ENCODE results near the gene CTNNBIP1. TPM values are rescaled to one million over a fixed set of nuclear protein-coding genes. Genes with fewer than 3 reads are reported as not detected.

The CTNNBIP1 gene
- total and polyA plus RNA-seq, 4 donors: 6.7 to 10.6 (median 9.6) TPM

DNA sequence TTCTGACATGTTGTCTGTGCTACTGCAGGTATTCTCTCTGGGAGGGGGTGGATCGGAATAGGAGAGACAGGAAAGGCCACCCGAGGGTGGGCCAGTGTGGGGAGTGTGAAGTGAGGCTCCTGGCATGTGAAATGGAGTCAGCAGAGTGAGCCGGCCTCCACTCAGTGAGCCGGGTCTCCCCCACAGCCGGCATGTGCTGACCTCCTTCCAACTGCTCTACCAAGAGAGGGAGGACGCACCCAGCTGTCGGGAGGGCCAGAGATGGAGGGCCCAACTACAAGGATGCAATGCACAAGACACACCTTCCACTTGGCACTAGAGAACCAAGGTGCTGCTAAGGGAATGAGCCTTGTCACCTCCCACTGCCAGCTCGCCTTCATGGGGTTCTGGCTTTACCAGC lies 58.1 kb downstream of the CTNNBIP1 start:
- Histone ChIP-seq H3K4me1 (ENCODE audit: control insufficient read depth in 4 of 4, insufficient read depth in 4 of 4, low read length in 3 of 4) (no peaks in the 10 kb centered on the region), H3K27ac (ENCODE audit: low read depth in 1 of 2, low read length in 2 of 2) (no peak overlapping the region), H3K4me3 (ENCODE audit: low read depth in 1 of 3, low read length in 3 of 3) (no peak overlapping the region), H3K36me3 (ENCODE audit: control insufficient read depth in 4 of 4, insufficient read depth in 3 of 4, low read depth in 1 of 4, low read length in 3 of 4) (peaks cover 0 to 2% (median 0%) of the 10 kb centered on the region in 4 donors), H3K27me3 (ENCODE audit: control insufficient read depth in 4 of 4, insufficient read depth in 4 of 4, low read length in 3 of 4) (no peaks in the 10 kb centered on the region), H3K9me3 (ENCODE audit: control insufficient read depth in 4 of 4, low read length in 3 of 4) (no peaks in the 10 kb centered on the region), H3K9ac (ENCODE audit: low read depth in 1 of 2, low read length in 2 of 2) (no peak overlapping the region)
- 97% methylated on average over 8 of the region's 8 CpGs for WGBS
- TF ChIP-seq EGR1 (IDR thresholded peaks at IDR 0.05; ENCODE audit: low read depth in 2 of 2): no peak
- TF ChIP-seq NR2F2 (IDR thresholded peaks at IDR 0.05): no peak
- TF ChIP-seq SP1 (IDR thresholded peaks at IDR 0.05): no peak
- TF ChIP-seq, protein P1, sequence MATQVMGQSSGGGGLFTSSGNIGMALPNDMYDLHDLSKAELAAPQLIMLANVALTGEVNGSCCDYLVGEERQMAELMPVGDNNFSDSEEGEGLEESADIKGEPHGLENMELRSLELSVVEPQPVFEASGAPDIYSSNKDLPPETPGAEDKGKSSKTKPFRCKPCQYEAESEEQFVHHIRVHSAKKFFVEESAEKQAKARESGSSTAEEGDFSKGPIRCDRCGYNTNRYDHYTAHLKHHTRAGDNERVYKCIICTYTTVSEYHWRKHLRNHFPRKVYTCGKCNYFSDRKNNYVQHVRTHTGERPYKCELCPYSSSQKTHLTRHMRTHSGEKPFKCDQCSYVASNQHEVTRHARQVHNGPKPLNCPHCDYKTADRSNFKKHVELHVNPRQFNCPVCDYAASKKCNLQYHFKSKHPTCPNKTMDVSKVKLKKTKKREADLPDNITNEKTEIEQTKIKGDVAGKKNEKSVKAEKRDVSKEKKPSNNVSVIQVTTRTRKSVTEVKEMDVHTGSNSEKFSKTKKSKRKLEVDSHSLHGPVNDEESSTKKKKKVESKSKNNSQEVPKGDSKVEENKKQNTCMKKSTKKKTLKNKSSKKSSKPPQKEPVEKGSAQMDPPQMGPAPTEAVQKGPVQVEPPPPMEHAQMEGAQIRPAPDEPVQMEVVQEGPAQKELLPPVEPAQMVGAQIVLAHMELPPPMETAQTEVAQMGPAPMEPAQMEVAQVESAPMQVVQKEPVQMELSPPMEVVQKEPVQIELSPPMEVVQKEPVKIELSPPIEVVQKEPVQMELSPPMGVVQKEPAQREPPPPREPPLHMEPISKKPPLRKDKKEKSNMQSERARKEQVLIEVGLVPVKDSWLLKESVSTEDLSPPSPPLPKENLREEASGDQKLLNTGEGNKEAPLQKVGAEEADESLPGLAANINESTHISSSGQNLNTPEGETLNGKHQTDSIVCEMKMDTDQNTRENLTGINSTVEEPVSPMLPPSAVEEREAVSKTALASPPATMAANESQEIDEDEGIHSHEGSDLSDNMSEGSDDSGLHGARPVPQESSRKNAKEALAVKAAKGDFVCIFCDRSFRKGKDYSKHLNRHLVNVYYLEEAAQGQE (IDR thresholded peaks at IDR 0.05): no peak
- TF ChIP-seq HNF4A (conservative IDR thresholded peaks at IDR 0.05): no peak
- TF ChIP-seq FOXA1 (IDR thresholded peaks at IDR 0.05): no peak
- TF ChIP-seq GABPA (IDR thresholded peaks at IDR 0.05 in 1 of 2, conservative IDR thresholded peaks at IDR 0.05 in 1 of 2): no peak
- TF ChIP-seq, protein P2, sequence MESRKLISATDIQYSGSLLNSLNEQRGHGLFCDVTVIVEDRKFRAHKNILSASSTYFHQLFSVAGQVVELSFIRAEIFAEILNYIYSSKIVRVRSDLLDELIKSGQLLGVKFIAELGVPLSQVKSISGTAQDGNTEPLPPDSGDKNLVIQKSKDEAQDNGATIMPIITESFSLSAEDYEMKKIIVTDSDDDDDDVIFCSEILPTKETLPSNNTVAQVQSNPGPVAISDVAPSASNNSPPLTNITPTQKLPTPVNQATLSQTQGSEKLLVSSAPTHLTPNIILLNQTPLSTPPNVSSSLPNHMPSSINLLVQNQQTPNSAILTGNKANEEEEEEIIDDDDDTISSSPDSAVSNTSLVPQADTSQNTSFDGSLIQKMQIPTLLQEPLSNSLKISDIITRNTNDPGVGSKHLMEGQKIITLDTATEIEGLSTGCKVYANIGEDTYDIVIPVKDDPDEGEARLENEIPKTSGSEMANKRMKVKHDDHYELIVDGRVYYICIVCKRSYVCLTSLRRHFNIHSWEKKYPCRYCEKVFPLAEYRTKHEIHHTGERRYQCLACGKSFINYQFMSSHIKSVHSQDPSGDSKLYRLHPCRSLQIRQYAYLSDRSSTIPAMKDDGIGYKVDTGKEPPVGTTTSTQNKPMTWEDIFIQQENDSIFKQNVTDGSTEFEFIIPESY (IDR thresholded peaks at IDR 0.05): no peak
- no peak for TF ChIP-seq YY1 (IDR thresholded peaks at IDR 0.05)
- TF ChIP-seq, protein P3, sequence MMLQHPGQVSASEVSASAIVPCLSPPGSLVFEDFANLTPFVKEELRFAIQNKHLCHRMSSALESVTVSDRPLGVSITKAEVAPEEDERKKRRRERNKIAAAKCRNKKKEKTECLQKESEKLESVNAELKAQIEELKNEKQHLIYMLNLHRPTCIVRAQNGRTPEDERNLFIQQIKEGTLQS (IDR thresholded peaks at IDR 0.05): no peak
- no peak for TF ChIP-seq TAF1 (conservative IDR thresholded peaks at IDR 0.05)
- TF ChIP-seq, protein P4, sequence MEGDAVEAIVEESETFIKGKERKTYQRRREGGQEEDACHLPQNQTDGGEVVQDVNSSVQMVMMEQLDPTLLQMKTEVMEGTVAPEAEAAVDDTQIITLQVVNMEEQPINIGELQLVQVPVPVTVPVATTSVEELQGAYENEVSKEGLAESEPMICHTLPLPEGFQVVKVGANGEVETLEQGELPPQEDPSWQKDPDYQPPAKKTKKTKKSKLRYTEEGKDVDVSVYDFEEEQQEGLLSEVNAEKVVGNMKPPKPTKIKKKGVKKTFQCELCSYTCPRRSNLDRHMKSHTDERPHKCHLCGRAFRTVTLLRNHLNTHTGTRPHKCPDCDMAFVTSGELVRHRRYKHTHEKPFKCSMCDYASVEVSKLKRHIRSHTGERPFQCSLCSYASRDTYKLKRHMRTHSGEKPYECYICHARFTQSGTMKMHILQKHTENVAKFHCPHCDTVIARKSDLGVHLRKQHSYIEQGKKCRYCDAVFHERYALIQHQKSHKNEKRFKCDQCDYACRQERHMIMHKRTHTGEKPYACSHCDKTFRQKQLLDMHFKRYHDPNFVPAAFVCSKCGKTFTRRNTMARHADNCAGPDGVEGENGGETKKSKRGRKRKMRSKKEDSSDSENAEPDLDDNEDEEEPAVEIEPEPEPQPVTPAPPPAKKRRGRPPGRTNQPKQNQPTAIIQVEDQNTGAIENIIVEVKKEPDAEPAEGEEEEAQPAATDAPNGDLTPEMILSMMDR (IDR thresholded peaks at IDR 0.05; ENCODE audit: low read depth, low read length, missing input control): no peak
- TF ChIP-seq, protein P5, sequence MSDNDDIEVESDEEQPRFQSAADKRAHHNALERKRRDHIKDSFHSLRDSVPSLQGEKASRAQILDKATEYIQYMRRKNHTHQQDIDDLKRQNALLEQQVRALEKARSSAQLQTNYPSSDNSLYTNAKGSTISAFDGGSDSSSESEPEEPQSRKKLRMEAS (IDR thresholded peaks at IDR 0.05): no peak
- DNase-seq (ENCODE audit: low spot score): no peak

DNA sequence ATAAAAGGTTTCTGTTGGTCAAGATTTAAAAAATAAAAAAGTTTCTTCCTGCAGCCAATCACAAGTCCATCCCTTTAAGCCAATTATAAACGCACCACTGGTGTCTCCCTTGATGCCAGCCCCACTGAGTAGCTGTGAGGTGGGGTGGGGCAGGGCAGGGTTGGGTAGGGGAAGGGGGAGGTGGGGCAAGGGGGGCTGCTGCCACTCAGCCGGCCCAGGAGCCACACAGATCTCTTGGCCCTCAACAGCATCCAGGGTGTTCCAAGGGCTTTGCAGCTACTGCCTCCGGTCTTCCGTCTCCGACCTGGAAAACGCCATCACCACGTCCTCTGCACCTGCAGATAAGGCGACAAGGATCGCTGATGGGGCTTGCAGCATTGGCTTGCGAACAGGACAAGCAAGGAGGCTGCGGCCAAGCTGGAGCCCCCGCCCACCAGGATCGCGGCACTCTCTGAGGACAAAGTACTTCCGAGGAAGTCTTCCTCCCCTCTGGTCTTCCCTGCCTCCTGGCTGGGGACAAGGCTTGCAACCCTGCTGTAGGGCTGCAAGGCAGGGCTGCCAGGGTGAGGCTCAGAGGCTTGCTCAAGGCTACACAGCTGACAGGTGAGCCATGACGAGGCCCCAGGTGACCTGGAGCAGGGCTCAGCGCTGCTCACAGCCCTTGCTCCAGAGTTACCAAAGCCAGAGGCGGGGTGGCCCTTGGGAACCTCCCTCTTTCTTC lies 59.5 kb downstream of the CTNNBIP1 start:
- no peak for DNase-seq (ENCODE audit: low spot score)
- H3K4me3 ChIP-seq (ENCODE audit: low read depth in 1 of 3, low read length in 3 of 3): no peak overlapping the region
- H3K9me3 ChIP-seq (ENCODE audit: control insufficient read depth in 4 of 4, low read length in 3 of 4): no peaks in the 10 kb centered on the region
- H3K4me1 ChIP-seq (ENCODE audit: control insufficient read depth in 4 of 4, insufficient read depth in 4 of 4, low read length in 3 of 4): no peaks in the 10 kb centered on the region
- no peak overlapping the region for H3K9ac ChIP-seq (ENCODE audit: low read depth in 1 of 2, low read length in 2 of 2)
- 86% methylated on average over 18 of the region's 18 CpGs for WGBS
- peaks cover 0 to 2% (median 0%) of the 10 kb centered on the region in 4 donors for H3K36me3 ChIP-seq (ENCODE audit: control insufficient read depth in 4 of 4, insufficient read depth in 3 of 4, low read depth in 1 of 4, low read length in 3 of 4)
- TF ChIP-seq GABPA (IDR thresholded peaks at IDR 0.05 in 1 of 2, conservative IDR thresholded peaks at IDR 0.05 in 1 of 2): no peak
- TF ChIP-seq EGR1 (IDR thresholded peaks at IDR 0.05; ENCODE audit: low read depth in 2 of 2): no peak
- TF ChIP-seq, protein P5 (IDR thresholded peaks at IDR 0.05): no peak
- TF ChIP-seq RAD21 (IDR thresholded peaks at IDR 0.05): no peak
- TF ChIP-seq, protein P3 (IDR thresholded peaks at IDR 0.05): no peak
- TF ChIP-seq YY1 (IDR thresholded peaks at IDR 0.05): no peak
- no peak for TF ChIP-seq TAF1 (conservative IDR thresholded peaks at IDR 0.05)
- TF ChIP-seq HNF4G (IDR thresholded peaks at IDR 0.05): no peak
- TF ChIP-seq, protein P1 (IDR thresholded peaks at IDR 0.05): no peak
- no peak for TF ChIP-seq NR2F2 (IDR thresholded peaks at IDR 0.05)
- no peaks in the 10 kb centered on the region for H3K27me3 ChIP-seq (ENCODE audit: control insufficient read depth in 4 of 4, insufficient read depth in 4 of 4, low read length in 3 of 4)
- H3K27ac ChIP-seq (ENCODE audit: low read depth in 1 of 2, low read length in 2 of 2): no peak overlapping the region

All from liver (tissue), 9 donors.